IPS DF 19.7 (cell line): ENCODE data around the gene BIRC7.
"Not testable (repeated sequence)": the region's sequence is repeated elsewhere in the genome, so short reads cannot be mapped to it uniquely, and the experiment has no call there.

Experiments
- DNase-seq: peaks from one replicate; pipeline ENCODE4 v3.0.0-alpha.2; 2013; ENCODE audit warnings: low read depth, low spot score

The BIRC7 gene

GRCh38 chr20:63247671-63248228 lies 12.0 kb downstream of the BIRC7 start:
- no peak for DNase-seq

GRCh38 chr20:63248835-63249591 lies 13.3 kb downstream of the BIRC7 start:
- no peak for DNase-seq

GRCh38 chr20:63249891-63250290 lies 14.2 kb downstream of the BIRC7 start:
- no peak for DNase-seq

- not testable (repeated sequence) for DNase-seq
Measured at GRCh38 chr20:63251350-63251749, 15.6 kb downstream of the BIRC7 start.

GRCh38 chr20:63252284-63252711 lies 16.6 kb downstream of the BIRC7 start:
- no peak for DNase-seq

GRCh38 chr20:63253065-63253437 lies 17.3 kb downstream of the BIRC7 start:
- DNase-seq = no peak

GRCh38 chr20:63253438-63254231 lies 17.9 kb downstream of the BIRC7 start:
- no peak for DNase-seq

- no peak for DNase-seq
Measured at GRCh38 chr20:63254232-63254605, 18.5 kb downstream of the BIRC7 start, which contains the start of gene NKAIN4. Gene NKAIN4, minus strand, starts transcription at chr20:63254463. Its CDS starts 13 bp downstream, at chr20:63254450.

GRCh38 chr20:63254606-63255384 lies 19.1 kb downstream of the BIRC7 start:
- DNase-seq = no peak

- no peak for DNase-seq
Measured at GRCh38 chr20:63255931-63256704, 20.4 kb downstream of the BIRC7 start.

- DNase-seq = no peak
Measured at GRCh38 chr20:63256954-63257353, 21.2 kb downstream of the BIRC7 start.

- DNase-seq = no peak
Measured at GRCh38 chr20:63257629-63258028, 21.9 kb downstream of the BIRC7 start.

GRCh38 chr20:63258781-63259180 lies 23.1 kb downstream of the BIRC7 start:
- DNase-seq = no peak

- DNase-seq = no peak
Measured at GRCh38 chr20:63259734-63260460, 24.2 kb downstream of the BIRC7 start.

- no peak for DNase-seq
Measured at GRCh38 chr20:63260521-63260920, 24.8 kb downstream of the BIRC7 start.

- no peak for DNase-seq
Measured at GRCh38 chr20:63261060-63261794, 25.5 kb downstream of the BIRC7 start.

- DNase-seq = no peak
Measured at GRCh38 chr20:63261795-63262528, 26.3 kb downstream of the BIRC7 start.

- no peak for DNase-seq
Measured at GRCh38 chr20:63262836-63263235, 27.1 kb downstream of the BIRC7 start.

- no peak for DNase-seq
Measured at GRCh38 chr20:63264000-63264399, 28.3 kb downstream of the BIRC7 start.
